WERI-Rb-1 (cell line): ENCODE data around the gene KIF5C.

Source experiments
- DNase-seq: peaks from one replicate; pipeline ENCODE4 v3.0.0-alpha.2; 2020
- H3K27ac ChIP-seq: fragments of 250-450 bp; sonication (Bioruptor Pico); 2 replicates; pipeline ENCODE4 v1.5.1; 2020; ENCODE audit warnings: mild to moderate bottlenecking, moderate library complexity
- H3K27me3 ChIP-seq: fragments of 250-450 bp; sonication (Bioruptor Pico); 2 replicates; pipeline ENCODE4 v1.5.1; 2021; ENCODE audit warnings: mild to moderate bottlenecking, low read depth, moderate library complexity; ENCODE audit not compliant: insufficient read depth, severe bottlenecking
- H3K36me3 ChIP-seq: fragments of 250-450 bp; sonication (Bioruptor Pico); 2 replicates; pipeline ENCODE4 v1.5.1; 2020; ENCODE audit warnings: mild to moderate bottlenecking, moderate library complexity
- H3K4me3 ChIP-seq: 2 replicates; pipeline ENCODE4 v1.5.1; 2011; ENCODE audit warnings: low read depth, mild to moderate bottlenecking, control low read depth, low read length
- H3K9me3 ChIP-seq: fragments of 250-450 bp; sonication (Bioruptor Pico); 2 replicates; pipeline ENCODE4 v1.5.1; 2021; ENCODE audit warnings: mild to moderate bottlenecking, moderate library complexity; ENCODE audit not compliant: severe bottlenecking
- TF ChIP-seq, protein P1 (sequence below): IDR thresholded peaks from 2 replicates; pipeline ENCODE4 v1.5.1; 2011; ENCODE audit warnings: low read depth, mild to moderate bottlenecking, control low read depth, inconsistent platforms, low read length

KIF5C gene

DNA sequence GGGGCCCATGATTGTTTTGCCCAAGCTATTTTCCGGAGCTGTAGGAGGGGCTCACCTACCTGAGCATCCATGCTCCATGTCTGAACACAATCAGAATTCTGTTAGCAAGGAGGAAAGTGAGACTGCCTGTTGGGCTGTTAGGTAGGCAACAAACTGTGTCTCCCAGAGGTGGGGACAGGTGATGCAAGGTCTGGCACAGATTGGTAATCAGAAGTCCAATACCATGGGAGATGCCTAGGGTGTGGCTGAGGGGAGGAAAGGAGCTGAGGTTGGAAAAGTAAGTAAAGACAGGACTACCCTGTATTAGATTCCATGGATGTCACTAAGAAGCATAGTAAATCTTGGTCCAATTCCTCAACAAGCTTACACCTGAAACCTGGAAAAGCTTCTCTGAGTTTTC is 166.5 kb downstream of the KIF5C start:
- no peaks in the 10 kb centered on the region for H3K9me3 ChIP-seq
- TF ChIP-seq, protein P1, sequence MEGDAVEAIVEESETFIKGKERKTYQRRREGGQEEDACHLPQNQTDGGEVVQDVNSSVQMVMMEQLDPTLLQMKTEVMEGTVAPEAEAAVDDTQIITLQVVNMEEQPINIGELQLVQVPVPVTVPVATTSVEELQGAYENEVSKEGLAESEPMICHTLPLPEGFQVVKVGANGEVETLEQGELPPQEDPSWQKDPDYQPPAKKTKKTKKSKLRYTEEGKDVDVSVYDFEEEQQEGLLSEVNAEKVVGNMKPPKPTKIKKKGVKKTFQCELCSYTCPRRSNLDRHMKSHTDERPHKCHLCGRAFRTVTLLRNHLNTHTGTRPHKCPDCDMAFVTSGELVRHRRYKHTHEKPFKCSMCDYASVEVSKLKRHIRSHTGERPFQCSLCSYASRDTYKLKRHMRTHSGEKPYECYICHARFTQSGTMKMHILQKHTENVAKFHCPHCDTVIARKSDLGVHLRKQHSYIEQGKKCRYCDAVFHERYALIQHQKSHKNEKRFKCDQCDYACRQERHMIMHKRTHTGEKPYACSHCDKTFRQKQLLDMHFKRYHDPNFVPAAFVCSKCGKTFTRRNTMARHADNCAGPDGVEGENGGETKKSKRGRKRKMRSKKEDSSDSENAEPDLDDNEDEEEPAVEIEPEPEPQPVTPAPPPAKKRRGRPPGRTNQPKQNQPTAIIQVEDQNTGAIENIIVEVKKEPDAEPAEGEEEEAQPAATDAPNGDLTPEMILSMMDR, result no peak
- H3K27ac ChIP-seq, result no peak overlapping the region
- H3K4me3 ChIP-seq, result no peak overlapping the region
- H3K27me3 ChIP-seq, result peaks cover 42% of the 10 kb centered on the region
- no peaks in the 10 kb centered on the region for H3K36me3 ChIP-seq
- DNase-seq, result no peak

DNA sequence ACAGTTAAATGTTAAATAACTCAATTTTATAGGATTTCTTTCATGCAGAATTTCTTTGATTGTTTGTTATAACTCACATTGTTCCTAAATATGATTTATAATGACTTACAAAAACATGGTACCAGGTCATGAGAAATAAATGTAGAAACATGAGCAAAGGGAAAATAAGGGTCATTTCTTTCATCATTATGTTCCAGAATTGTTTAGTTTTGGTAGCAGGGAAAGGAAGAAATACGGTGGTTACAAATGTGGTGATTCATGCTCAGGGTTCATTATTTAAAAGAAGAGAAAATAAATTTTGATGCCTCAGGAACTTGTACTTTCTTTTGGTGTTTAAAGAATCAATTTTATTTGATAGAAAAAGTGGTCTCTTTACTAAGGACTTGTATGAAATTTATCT is 167.9 kb downstream of the KIF5C start:
- Histone ChIP-seq H3K27me3 (peaks cover 34% of the 10 kb centered on the region), H3K36me3 (no peaks in the 10 kb centered on the region), H3K9me3 (no peaks in the 10 kb centered on the region), H3K4me3 (no peak overlapping the region), H3K27ac (no peak overlapping the region)
- TF ChIP-seq, protein P1, result no peak
- no peak for DNase-seq

DNA sequence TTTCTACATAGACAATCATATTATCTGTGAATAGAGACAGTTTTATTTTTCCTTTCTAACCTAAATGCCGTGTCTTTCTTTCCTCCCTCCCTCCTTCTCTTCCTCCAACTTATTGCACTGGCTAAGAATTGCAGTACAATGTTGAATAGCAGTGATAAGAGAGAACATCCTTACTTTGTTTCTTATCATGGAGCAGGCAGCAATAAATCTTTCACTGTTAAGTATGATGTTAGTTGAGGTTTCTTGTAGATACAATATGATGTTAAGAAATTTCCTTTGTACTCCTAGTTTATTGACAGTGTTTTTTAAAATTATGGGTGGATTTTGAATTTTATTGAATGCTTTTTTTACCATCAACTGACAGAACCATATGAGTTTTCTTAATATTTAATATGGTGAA is 169.5 kb downstream of the KIF5C start:
- H3K27me3 ChIP-seq, result peaks cover 28% of the 10 kb centered on the region
- TF ChIP-seq, protein P1, result no peak
- H3K36me3 ChIP-seq, result no peaks in the 10 kb centered on the region
- DNase-seq, result no peak
- H3K9me3 ChIP-seq, result no peaks in the 10 kb centered on the region
- H3K4me3 ChIP-seq, result no peak overlapping the region
- H3K27ac ChIP-seq, result no peak overlapping the region

DNA sequence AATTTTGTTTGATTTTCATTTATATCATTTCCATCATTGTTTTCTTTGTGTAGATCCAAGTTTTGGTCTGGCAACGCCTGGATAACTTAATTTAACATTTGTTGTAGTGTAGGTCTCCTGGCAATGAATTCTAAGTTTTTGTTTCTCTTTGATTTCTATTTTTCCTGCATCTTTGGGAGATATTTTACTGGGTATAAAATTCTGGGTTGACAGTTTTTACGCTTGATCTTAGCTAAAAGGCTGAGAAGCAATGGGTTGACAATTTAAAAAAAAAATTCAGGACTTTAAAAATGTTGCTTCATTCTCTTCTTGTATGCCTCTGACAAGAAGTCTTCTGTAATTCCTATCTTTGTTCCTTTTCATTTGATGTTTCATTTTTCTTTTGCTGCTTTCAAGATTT is 172.1 kb downstream of the KIF5C start:
- no peak for DNase-seq
- Histone ChIP-seq H3K4me3 (no peak overlapping the region), H3K36me3 (no peaks in the 10 kb centered on the region), H3K27me3 (peaks cover 21% of the 10 kb centered on the region), H3K27ac (no peak overlapping the region), H3K9me3 (no peaks in the 10 kb centered on the region)
- TF ChIP-seq, protein P1, result no peak

DNA sequence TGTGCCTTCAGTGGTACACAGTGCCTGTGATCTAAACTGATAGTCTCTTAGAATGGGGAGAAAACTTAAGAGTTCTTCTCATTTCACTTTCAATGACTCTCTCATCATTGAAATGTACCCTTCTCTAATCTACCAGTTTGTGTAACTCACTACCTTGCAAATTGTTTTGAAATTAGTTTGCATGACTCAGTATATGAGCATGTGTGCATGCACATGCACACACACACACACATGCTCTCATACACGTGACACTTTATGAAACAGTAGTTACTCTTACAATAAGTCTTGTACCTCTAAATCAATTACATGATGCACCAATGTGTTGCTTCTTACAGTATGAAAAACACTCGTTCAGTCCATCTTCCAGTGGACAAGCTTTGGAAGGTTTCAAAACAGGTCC is 174.1 kb downstream of the KIF5C start:
- Histone ChIP-seq H3K27ac (no peak overlapping the region), H3K9me3 (no peaks in the 10 kb centered on the region), H3K27me3 (peaks cover 16% of the 10 kb centered on the region), H3K36me3 (no peaks in the 10 kb centered on the region), H3K4me3 (no peak overlapping the region)
- no peak for DNase-seq
- TF ChIP-seq, protein P1, result no peak

DNA sequence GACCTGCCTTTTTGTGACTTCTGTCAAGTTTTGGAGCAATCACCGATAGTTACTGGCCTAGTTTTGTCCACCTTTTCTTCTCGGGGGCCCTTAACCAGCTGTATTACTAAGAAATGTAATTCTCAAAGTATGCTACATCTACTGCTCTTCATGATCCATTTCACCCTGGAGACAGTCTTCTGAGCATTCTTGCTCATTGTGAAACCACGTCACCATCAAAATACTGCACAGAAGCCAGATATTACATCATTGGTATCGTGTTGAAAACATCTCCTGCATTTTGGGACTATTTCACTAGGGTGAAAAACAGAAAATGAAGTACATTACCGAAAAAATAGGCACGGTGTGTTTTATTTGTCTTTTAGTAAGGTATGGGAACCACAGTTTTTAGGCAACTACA is 175.2 kb downstream of the KIF5C start:
- DNase-seq, result no peak
- Histone ChIP-seq H3K4me3 (no peak overlapping the region), H3K27me3 (peaks cover 12% of the 10 kb centered on the region), H3K27ac (no peak overlapping the region), H3K9me3 (no peaks in the 10 kb centered on the region), H3K36me3 (no peaks in the 10 kb centered on the region)
- TF ChIP-seq, protein P1, result no peak
